Skin epidermis (tissue), 12 donors: ENCODE measurements around the gene ZSCAN26.

Experiments used
- H3K27ac ChIP-seq, 21 experiments: fragments of 200-600 bp; sonication (generic) in 11 of 21; one replicate each; pipeline ENCODE4 v1.5.0; 2020; ENCODE audit warnings: mild to moderate bottlenecking in 3 of 21, inconsistent platforms in 2 of 21, moderate library complexity in 2 of 21
- H3K4me3 ChIP-seq, 7 experiments: fragments of 200-600 bp; sonication (generic) in 2 of 7; one replicate each; pipeline ENCODE4 v1.5.0; 2020; ENCODE audit warnings: inconsistent platforms in 2 of 7, mild to moderate bottlenecking in 2 of 7, moderate library complexity in 1 of 7

Gene ZSCAN26

GRCh38 chr6:28252009-28252975, 14.7 kb upstream of the ZSCAN26 start, which contains the start of gene ZKSCAN4:
Gene ZKSCAN4, minus strand, starts transcription at chr6:28252269. Its CDS starts 289 bp downstream, at chr6:28251980.
- Histone ChIP-seq H3K4me3 (peak within 1 kb of the TSS; percentile 52 to 96 (median 76)), H3K27ac (peak within 1 kb of the TSS in 20 of 21 experiments; percentile 16 to 80 (median 70))

- H3K27ac ChIP-seq: no peak overlapping the region
- H3K4me3 ChIP-seq: no peak overlapping the region
These were observed 12.8 kb upstream of the ZSCAN26 start for GRCh38 chr6:28254121-28254519.

DNA sequence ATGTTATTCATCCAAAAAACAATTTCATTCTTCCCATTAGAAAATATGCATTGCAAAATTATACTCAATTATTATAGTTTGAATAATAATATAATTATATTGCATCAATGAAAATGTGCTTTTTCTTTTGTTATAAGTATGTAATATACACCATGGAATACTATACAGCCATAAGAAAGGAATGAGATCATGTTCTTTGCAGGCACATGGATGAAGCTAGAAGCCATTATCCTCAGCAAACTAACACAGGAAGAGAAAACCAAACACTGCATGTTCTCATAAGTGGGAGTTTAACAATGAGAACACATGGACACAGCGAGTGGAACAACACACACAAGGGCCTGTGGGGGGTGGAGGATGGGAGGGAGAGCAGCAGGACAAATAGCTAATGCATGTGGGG, 9.9 kb upstream of the ZSCAN26 start:
- no peak overlapping the region for H3K4me3 ChIP-seq
- no peak overlapping the region for H3K27ac ChIP-seq

GRCh38 chr6:28258877-28259777, 7.8 kb upstream of the ZSCAN26 start, which contains the start of gene NKAPL:
Gene NKAPL, plus strand, starts transcription at chr6:28259297. Its CDS starts 75 bp downstream, at chr6:28259372.
- Histone ChIP-seq H3K4me3 (peak within 1 kb of the TSS in 6 of 7 experiments; percentile 14 to 36 (median 18)), H3K27ac (peak within 1 kb of the TSS in 2 of 21 experiments; percentile 24 to 58)

GRCh38 chr6:28263922-28264321, 3.0 kb upstream of the ZSCAN26 start:
- H3K4me3 ChIP-seq: no peak overlapping the region
- H3K27ac ChIP-seq: no peak overlapping the region

DNA sequence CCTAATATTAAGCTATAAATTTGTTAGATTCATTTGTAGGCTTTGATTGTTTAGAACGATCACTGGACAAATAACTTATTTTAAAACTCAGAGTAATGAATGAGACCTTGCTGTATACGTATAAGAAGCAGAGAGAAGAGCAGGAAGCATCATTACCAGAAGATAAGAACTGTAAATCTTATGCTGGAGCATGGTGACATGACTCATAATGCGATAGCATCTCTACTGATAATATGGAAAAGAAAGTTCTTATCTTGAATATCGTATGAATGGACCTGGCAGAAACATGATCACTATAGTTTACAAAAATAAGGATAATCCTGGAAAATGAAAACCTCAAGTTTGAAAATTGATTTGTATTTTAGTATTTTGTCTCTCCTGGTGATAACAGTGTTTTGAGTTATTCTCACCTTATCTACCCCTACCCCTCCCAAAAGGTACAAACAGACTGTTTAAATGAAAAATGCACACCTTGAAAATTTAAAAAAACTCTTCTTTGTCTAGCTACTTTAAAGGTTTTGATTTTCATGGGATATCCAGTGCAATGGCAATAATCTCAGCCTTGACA, 2.0 kb upstream of the ZSCAN26 start:
- no peak overlapping the region for H3K4me3 ChIP-seq

DNA sequence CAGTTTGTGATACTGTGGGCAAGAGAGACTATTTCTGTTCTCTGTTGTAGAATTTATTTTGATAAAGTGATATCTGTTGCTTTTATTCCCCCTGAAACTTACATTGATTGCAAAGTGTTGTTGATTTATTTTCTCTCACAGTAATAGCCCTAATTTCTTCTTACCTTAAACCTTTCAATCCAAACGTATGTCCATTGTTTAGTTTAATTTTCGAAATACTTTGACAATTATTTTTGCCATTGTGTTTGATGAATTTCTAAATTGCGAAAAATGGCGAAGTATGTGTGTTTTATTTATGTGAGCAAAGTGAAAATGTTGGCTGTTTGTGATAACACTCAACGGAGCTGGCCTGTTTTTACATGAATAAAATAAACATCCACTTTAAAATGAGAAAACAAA, 381 bp upstream of the ZSCAN26 start:
- peak overlapping the region; percentile 61 to 93 (median 77) for H3K4me3 ChIP-seq
- peak overlapping the region in 20 of 21 experiments; percentile 65 to 95 (median 86) for H3K27ac ChIP-seq

More for the DNA sequence above, 2.0 kb upstream of the ZSCAN26 start:
- H3K27ac ChIP-seq: no peak overlapping the region

GRCh38 chr6:28267695-28268059, 734 bp downstream of the ZSCAN26 start:
- H3K4me3 ChIP-seq: peak overlapping the region; percentile 61 to 93 (median 77)
- H3K27ac ChIP-seq: peak overlapping the region in 17 of 21 experiments; percentile 65 to 95 (median 89)

GRCh38 chr6:28269492-28269891, 2.5 kb downstream of the ZSCAN26 start:
- no peak overlapping the region for H3K27ac ChIP-seq
- no peak overlapping the region for H3K4me3 ChIP-seq

DNA sequence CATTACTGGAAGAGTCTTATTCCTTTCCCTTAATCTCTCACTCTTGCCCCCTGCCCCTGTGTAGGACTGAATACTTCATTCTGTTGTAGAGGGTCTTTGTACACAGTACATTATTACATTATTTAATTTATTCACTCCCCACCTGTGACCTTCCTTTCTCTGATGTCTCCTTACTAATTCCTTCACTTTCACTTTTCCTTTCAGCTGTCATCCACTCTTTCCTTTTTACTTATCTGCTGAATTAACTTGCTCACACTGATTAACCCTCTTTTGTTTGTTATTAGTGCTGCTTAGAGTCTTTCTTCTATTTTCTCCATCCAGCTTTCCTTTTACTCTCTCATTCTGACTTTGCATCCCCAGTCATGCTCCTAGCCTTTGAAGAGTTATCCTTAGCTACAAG, 7.9 kb downstream of the ZSCAN26 start:
- no peak overlapping the region for H3K4me3 ChIP-seq
- H3K27ac ChIP-seq: no peak overlapping the region

DNA sequence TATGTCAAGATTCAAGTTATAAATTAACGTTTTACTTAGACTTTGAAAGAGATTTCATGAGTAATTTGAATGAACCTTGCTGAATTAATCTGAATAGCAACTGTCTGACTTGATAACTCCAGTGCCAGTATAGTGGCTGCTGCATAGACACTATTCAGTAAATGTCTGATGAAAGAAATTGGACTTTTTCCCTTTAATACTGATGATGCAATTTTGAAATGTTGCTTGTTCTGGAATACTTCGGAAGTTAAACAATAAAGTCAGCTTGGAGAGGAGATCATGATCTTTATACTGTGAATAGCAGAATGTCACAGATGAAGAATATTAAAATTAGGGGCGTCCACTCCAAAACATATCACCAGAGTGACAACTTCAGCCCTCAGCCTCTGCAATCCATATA, 10.8 kb downstream of the ZSCAN26 start:
- H3K4me3 ChIP-seq: no peak overlapping the region
- no peak overlapping the region for H3K27ac ChIP-seq

- Histone ChIP-seq H3K4me3 (peak overlapping the region; percentile 42 to 66 (median 49)), H3K27ac (peak overlapping the region in 2 of 21 experiments; percentile 34 to 68)
These were observed 13.8 kb downstream of the ZSCAN26 start for GRCh38 chr6:28280595-28281287.

GRCh38 chr6:28281288-28282064, 14.5 kb downstream of the ZSCAN26 start, which contains the start of gene PGBD1:
Gene PGBD1, plus strand, starts transcription at chr6:28281572. Its CDS starts 2,242 bp downstream, at chr6:28283814.
- Histone ChIP-seq H3K4me3 (peak within 1 kb of the TSS; percentile 42 to 66 (median 49)), H3K27ac (peak within 1 kb of the TSS in 11 of 21 experiments; percentile 4 to 73 (median 47))

DNA sequence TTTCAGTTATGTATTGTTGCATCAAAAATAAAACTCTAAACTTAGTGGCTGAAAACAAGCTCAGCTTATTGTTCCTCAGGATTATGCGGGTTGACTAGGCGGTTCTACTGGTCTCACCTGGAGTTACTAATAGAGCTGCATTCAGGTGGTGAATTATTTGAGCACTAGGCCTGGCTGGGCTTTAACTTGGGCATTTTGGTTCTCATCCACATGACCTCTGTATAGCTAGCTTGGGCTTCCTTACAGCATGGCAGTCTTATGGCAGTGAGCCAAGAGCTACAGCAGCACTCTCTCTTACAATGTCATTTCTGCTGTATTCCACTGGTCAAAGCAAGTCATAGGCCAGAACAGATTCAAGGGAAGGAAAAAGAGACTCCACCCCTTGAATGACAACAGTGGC, 16.0 kb downstream of the ZSCAN26 start:
- Histone ChIP-seq H3K4me3 (no peak overlapping the region), H3K27ac (no peak overlapping the region)

- H3K27ac ChIP-seq: no peak overlapping the region
These were observed 24.6 kb downstream of the ZSCAN26 start for GRCh38 chr6:28291573-28291972.

GRCh38 chr6:28295326-28295725, 28.4 kb downstream of the ZSCAN26 start:
- no peak overlapping the region for H3K4me3 ChIP-seq
- H3K27ac ChIP-seq: no peak overlapping the region

More at GRCh38 chr6:28291573-28291972, 24.6 kb downstream of the ZSCAN26 start:
- H3K4me3 ChIP-seq: no peak overlapping the region

DNA sequence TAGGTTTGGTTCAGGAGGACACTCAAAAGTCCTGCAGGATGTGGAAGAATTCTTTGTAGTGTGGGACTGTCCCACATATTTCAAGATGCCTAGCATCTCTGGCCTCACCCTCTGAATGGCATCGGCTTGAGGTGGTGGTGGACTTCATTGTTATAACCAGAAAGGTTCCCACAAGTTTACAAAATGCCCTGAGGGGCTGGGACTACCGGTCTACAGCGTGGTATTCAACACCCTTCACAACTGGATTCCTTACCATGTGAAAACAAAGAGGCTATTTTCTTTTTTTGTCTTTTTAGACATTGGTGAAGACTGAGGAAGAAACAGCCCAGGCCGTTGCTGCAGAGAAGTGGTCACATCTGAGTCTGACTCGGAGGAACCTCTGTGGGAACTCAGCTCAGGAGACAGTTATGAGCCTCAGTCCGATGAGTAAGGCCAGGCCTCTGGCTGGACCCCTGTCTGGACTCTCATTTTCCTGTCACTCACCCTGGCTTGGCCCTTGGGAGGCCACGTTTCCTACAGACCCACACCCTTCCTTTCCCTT, 29.6 kb downstream of the ZSCAN26 start:
- no peak overlapping the region for H3K4me3 ChIP-seq
- no peak overlapping the region for H3K27ac ChIP-seq

DNA sequence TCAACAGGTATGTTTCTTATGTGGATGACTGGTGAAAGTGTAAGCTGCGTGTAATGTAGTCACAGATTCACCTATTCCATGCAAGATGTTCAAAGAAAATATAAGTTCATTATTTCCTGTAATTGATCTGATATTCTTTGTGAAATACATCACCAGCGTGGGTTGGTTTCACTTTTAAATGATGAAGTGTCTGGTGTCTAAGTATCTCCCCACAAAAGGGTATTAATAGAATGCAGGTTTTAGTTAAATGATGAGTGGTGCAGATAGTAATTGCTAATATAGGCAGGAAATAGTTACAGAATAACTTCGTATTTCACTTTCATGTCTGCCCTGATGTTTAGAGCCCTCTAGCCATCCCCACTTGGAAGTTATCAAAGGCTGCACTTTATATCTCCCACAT, 36.6 kb downstream of the ZSCAN26 start:
- no peak overlapping the region for H3K4me3 ChIP-seq

More for the DNA sequence above, 36.6 kb downstream of the ZSCAN26 start:
- peak overlapping the region in 1 of 21 experiments; percentile 27 for H3K27ac ChIP-seq
